Fibroblast of skin of left biceps (primary cell): ENCODE measurements around the gene ANKMY1.
"Not testable (repeated sequence)": the region's sequence is repeated elsewhere in the genome, so short reads cannot be mapped to it uniquely, and the experiment has no call there.

Source experiments
- DNase-seq, 2 experiments: peaks; one replicate each; pipeline ENCODE4 v3.0.0-alpha.2; 2013; ENCODE audit warnings: low read depth in 2 of 2

ANKMY1 gene

DNA sequence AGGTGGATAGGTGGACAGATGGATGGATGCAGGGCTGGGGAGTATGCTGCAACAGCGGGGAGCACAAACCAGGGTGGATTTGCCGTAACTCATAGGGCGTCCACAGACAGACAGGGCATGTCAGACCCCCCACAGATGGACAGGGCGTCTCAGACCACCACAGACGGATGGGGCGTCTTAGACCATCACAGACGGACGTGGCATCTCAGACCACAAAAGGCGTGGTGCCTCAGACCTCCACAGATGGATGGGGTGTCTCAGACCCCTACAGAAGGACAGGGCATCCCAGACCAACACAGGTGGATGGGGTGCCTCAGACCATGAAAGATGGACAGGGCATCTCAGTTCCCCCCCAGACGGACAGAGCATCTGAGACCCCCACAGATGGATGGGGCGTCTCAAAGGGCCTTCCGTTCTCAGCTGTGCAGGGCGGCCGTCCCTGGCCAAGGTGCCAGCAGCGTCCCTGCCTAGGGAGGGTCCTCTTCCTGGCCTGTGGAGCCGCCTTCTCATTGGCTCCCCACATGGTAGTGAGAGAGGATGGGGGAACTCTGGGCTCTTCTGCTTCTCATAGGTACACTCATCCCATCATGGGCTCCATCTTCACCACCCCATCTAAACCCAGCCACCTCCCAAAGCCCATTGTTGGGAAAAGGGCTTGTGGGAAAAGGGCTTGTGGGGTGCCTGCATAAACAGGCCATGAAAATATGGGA lies 2.1 kb downstream of the ANKMY1 start:
- no peak for DNase-seq

DNA sequence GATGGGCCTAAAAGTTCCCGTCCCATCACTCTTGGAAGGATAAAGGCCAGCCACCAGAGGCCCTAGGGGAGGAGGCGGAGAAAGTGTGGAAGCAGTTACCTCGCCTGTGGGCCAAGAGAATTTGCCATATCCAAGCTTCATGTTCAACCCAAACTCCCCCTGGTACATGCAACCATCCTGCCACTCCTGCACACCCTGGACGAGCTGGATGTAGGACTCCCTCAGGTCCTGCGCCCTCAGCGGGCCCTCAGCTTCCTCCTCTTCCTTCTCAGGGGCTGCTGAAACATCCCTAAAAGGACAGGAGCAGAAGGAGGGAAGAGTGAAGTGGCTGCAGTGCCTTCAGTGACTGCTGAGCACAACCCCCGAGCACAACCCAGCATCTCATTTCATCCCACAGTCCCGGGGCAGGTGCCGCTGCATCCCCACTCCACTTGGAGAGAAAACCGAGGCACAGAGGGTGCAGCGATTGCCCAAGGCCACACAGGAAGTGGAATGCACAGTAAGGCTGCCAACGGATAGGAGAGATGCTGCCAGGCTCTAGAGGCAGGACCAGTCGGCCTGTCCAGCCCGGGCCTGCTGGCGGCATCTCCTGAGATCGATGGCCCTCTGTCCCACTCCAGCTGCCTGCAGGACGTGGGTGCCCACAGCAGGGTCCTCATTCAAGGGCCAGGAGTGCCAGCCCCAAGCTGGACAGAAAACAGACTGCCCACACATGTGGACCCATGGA lies 2.9 kb downstream of the ANKMY1 start:
- no peak for DNase-seq

DNA sequence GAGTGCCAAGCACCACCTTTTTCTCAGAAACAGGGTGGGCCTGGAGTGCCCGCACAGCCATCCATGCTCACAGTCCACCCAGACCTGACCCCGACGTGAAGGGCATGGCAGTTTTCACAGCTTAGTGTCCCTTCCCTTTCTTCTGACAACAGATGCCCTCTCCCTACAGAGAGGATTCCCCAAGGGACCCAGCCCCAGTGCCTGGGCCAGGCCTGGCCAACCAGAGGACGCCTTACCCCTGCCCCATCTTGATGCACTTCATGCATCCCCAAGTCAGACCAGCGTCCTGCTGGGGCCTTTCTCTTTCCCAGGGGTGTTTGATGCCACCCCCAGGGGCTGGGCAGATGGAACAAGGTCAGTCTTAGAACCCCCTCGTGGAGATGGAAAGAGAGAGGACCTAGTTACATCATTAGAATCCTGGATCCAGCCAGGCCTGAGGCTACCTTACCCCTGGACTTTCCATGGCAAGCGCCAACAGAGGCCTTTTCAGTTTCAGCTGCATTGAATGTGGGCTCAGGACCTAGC lies 3.8 kb downstream of the ANKMY1 start:
- no peak for DNase-seq

DNA sequence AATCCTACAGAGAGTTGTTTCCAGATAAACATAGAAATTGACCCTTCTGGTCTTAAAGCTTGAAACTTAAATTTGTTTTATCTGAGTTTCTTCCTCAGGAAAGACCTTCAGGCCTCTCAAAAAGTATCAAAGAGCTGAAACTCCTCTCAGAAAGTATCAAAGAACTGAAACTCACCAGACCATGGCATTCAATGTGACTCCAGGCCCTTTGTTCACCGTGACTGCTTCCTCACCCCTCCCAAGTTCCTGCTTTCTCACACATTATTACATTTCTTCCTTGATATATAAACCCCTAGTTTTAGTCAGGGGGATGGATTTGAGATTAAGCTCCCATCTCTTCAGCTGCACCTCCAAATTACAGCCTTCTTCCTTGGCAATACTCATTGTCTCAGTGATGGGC lies 6.0 kb downstream of the ANKMY1 start:
- DNase-seq = no peak

- no peak for DNase-seq
Measured at GRCh38 chr2:240551288-240551687, 6.5 kb downstream of the ANKMY1 start.

GRCh38 chr2:240539906-240540305 lies 17.9 kb downstream of the ANKMY1 start:
- DNase-seq = no peak

DNA sequence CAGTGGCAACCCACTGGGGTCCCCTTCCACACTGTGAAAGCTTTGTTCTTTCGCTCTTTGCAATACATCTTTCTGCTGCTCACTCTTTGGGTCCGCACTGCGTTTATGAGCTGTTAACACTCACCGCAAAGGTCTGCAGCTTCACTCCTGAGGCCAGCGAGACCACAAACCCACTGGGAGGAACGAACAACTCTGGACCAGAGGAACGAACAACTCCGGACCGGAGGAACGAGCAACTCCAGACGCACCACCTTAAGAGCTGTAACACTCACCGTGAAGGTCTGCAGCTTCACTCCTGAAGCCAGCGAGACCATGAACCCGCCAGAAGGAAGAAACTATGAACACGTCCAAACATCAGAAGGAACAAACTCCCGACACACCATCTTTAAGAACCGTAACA lies 18.7 kb downstream of the ANKMY1 start:
- DNase-seq = not testable (repeated sequence)

GRCh38 chr2:240538031-240538780 lies 19.6 kb downstream of the ANKMY1 start:
- DNase-seq = no peak

DNA sequence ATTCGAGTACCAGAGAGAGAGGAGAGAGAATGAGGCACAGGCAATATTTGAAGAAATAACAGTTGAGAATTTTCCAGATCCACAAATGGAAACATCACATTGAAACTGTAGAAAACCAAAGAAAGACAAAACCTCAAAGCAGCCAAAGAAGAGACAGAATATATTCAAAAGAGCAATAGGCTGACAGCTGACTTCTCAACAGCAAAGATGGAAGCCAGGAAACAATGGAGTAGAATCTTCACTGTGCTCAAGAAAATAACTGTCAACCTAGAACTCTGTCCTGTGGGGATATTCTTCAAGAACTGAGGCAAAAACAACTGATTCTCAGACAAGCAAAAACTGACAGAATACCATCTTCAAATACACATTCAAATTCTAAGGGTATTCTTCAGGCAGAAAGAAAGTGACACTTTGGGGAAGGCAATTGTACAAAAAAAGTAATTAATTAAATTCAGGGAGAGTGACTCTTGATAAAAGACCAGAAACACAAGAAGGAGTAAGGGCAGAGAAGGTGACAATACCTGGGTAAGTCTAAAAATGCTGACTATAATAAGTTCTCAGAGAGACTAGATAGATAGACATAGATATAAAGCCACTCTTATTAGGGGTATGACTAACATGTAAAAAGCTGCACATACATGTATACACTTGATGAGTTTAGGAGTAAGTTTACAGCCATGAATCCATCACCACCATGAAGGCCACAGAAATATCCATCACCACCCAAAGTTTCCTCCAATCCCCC lies 25.6 kb downstream of the ANKMY1 start:
- DNase-seq = no peak

- DNase-seq = no peak
Measured at GRCh38 chr2:240531038-240531437, 26.8 kb downstream of the ANKMY1 start.

- DNase-seq = no peak
Measured at GRCh38 chr2:240530181-240530580, 27.6 kb downstream of the ANKMY1 start.

DNA sequence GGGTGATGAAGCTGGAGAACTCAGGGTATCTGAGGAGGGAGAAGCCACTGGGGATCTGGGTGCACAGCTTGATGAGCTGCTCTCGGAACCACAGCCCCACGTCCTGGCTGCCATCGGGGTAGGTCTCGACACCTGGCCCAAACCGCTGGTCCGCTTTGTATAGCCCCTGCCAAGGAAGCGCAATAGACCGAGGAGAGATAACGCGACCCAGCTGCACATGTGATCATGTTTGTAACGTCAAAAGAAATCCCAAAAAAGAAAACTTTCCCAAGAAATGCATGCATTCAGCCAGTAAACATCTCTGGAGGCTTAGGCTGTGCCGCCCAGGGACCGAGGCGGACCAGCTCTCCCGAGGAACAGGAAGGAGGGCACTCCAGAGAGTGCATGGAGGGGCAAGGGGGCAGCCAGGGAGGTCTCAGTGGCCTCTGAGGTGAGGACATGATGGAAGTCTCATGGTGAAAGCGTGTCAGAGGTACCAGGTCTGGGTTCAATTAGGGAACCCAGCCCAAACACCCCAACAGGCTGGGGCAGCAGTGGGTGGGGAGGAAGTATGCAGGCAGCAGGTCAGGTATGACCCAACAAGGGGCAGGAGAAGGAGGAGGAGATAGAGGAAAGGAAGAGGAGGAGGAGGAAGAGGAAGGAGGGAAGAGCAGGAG lies 28.3 kb downstream of the ANKMY1 start:
- no peak for DNase-seq

DNA sequence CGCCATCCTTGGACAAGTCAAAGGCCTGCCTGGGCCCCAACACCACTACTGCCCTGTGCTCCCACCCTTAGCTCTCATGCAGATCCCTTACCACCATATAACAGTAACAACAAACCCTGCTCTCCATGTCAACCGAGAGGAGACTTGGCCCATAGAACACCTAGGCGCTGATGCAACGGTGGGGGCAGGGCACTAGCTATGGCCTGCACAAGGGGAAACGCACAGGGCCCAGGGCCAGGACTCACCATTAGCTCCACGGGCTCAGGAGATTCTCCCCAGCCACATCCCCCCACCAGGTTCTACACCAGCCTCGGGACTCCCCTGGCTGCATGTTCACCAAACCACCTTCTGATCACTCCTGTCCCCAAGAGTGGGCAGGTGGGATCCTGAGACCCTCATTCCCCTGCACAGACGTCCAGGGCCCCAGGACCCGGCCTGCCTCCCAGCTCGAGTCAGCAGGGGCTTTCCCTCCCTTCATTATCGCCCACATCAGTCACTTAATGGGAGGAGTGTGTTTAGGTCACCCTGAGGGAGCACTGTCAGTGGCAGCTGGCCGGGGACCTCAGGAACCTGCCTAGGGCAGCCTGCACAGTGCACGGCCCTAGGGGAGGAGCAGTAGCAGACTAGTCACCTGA lies 29.3 kb downstream of the ANKMY1 start:
- DNase-seq = no peak

DNA sequence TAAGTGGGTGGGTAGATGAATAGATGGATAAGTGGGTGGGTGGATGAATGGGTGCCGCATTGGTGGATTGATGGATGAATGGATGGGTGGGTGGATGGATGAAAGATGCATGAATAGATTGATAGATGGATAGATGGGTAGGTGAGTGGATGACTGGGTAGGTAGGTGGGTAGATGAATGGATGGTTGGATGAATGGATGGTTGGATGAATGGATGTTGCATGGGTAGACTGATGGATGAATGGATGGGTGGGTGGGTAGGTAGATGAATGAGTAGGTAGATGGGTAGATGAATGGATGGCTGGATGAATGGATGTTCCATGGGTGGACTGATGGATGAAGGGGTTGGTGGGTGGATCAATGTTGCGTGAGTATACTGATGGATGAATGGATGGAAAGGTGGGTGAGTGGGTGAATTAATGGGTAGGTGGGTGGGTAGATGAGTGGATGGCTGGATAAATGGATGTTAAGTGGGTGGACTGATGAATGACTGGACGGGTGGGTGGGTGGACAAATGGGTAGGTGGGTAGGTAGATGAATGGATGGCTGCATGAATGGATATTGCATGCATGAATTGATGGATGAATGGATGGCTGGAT lies 30.5 kb downstream of the ANKMY1 start:
- DNase-seq = no peak

DNA sequence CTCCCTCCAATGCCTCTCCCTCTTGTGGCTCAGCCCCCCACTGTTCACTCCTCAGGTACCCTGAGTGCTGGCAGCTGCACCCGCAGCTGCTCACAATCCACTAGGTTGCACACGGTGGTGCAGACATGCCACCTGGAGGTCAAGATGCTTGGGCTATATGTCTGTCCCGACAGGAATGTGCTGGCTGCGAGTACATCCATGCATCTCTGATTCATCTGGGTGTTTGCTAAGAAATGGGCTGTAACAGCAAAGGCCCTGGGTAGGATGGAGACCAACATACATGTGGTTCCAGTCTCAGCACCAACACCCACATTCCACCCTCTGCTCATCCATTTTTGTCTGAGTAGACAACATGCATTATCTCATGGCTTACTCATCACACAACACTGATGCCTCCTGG lies 31.3 kb downstream of the ANKMY1 start:
- DNase-seq = no peak

DNA sequence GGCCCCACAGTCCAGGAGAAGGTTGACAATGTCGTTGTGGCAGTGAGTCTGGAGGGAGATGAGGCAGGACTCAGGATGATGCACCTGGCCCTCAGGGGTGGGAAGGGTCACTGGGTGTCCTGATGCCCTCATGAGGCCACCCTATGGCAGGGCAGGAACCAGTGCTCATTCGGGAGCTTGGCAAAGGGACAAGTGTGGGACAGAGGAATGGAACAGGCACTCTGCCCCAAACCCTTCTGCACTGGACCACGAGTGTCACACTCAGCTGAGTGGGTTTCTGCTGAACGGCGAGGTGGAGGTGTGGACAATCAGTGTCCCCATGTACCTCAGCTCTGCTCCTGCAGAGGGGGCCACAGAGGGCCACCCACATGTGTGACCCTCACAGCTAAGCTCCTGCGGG lies 32.0 kb downstream of the ANKMY1 start:
- DNase-seq = no peak

GRCh38 chr2:240524963-240525718 lies 32.6 kb downstream of the ANKMY1 start:
- no peak for DNase-seq

GRCh38 chr2:240523451-240524281 lies 34.1 kb downstream of the ANKMY1 start:
- no peak for DNase-seq

DNA sequence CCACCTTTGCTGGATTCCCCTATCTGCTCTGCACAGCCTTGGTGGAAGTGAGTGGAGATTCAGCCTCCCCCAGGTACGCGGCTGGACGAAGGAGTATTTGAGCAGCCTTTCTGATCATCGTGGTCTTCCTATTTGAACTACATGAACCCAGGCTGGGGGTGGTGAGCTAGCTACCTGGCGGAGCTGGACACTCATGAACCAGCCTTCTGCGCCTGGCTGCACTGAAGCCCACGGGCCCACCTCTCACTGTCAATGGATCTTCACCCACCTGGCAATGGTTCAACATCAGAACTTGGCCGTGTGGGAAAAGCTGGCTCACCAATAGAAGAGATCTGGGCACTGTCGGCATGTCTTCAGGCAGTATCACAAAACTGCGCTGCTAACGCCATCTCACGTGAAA lies 35.4 kb downstream of the ANKMY1 start:
- DNase-seq = no peak
